WI38 (cell line): Measurements from ENCODE around the gene KIRREL1.

Experiments
- H3K4me3 ChIP-seq: 2 replicates; pipeline ENCODE4 v1.5.1; 2011; ENCODE audit warnings: low read depth, mild to moderate bottlenecking, control low read depth, low read length
- TF ChIP-seq, protein P1 (sequence below): IDR thresholded peaks from 2 replicates; pipeline ENCODE4 v1.5.1; 2012; ENCODE audit warnings: low read depth, mild to moderate bottlenecking, control low read depth, low read length

KIRREL1 gene

DNA sequence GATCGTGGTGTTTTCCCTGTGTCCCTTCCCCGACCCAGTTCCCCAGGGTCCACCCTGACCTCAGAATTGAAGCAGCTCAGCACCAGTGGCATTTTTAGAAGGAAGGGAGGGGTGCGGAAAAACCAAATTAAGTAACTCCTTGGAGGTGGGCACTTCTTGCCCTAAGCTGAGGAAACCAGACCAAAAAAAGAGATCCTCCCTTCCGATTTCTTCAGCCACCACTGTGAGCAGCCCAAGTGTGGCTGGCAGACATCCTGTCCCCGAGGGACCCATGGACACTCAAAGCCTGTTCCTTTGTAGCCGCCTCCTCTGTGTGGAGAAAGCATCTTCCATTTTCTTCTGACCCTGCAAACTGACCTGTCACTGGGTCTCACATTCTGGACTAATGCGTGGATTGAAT, 31.3 kb downstream of the KIRREL1 start:
- TF ChIP-seq, protein P1, sequence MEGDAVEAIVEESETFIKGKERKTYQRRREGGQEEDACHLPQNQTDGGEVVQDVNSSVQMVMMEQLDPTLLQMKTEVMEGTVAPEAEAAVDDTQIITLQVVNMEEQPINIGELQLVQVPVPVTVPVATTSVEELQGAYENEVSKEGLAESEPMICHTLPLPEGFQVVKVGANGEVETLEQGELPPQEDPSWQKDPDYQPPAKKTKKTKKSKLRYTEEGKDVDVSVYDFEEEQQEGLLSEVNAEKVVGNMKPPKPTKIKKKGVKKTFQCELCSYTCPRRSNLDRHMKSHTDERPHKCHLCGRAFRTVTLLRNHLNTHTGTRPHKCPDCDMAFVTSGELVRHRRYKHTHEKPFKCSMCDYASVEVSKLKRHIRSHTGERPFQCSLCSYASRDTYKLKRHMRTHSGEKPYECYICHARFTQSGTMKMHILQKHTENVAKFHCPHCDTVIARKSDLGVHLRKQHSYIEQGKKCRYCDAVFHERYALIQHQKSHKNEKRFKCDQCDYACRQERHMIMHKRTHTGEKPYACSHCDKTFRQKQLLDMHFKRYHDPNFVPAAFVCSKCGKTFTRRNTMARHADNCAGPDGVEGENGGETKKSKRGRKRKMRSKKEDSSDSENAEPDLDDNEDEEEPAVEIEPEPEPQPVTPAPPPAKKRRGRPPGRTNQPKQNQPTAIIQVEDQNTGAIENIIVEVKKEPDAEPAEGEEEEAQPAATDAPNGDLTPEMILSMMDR, result no peak
- no peak overlapping the region for H3K4me3 ChIP-seq

DNA sequence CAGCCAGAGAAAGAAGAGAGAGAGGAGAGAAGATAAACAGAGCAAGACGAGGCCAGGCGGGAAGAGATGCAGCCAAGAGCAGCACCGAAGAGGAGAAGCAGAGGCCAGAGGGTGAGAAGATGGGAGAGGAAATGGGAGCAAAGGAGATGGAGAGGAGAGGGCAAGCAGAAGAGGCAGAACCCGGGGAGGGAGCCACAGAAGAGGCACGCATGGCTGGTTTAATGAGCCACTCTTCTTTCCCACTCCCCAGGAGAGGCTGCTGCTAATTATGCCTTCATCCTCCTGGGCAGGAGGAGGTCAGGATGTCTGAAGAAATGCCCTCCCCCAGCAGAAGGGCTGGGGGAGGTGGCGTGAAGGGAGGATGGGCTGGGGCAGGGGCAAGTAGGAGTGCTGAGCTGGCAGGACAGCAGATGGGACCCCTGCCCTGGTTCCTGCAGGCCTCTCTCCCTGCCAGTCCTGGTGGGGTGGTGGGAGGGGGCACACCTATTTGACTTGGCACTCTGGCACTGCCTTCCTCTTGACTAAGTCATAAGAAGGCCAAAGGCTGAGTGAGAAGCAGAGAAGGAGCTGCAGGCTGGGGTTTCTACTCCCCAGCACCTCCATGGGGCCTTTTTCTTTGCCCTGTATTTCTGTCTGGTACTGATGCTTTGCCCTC, 32.3 kb downstream of the KIRREL1 start:
- H3K4me3 ChIP-seq, result no peak overlapping the region
- TF ChIP-seq, protein P1, result no peak

DNA sequence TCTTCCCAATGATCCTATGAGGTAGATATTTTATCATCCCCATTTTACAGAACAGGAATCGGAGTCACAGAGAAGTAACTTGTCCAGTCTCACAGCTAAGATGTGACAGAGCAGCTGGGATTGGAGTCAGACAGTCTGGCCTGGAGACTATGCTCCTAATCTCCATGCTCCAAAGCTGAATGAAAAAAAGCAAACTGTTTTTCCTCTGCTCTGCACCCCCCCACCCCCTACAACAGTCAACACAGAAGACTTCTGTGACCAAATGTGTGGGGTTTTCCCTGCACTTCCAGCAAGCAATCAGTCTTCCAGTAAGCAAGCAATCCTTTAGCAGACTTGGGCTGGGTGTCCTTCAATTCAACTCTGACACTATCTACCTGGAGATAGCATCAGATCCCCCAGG, 33.2 kb downstream of the KIRREL1 start:
- no peak overlapping the region for H3K4me3 ChIP-seq
- TF ChIP-seq, protein P1, result no peak

DNA sequence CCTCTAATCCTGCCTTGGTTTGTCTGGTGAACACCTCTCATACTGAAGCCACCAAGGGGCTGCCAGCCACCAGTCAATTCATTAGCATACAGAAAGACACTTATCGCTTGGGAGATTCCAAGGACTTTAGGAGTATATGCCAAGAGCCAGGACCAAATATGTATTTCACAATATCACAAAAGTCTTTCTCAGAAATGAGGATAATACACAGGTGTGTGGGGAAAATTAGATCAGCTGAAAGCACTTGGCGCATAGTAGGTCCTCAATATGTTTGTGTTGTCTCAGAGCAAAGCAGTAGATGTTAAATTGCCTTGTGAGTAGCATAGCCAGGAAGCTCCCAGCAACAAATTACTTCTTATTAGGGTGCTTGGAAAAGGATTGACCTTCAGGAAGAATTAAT, 34.1 kb downstream of the KIRREL1 start:
- no peak overlapping the region for H3K4me3 ChIP-seq
- TF ChIP-seq, protein P1, result no peak

- H3K4me3 ChIP-seq, result no peak overlapping the region
- TF ChIP-seq, protein P1, result no peak
Observed at GRCh38 chr1:158028969-158029368, 35.5 kb downstream of the KIRREL1 start.

- TF ChIP-seq, protein P1, result no peak
- no peak overlapping the region for H3K4me3 ChIP-seq
Observed at GRCh38 chr1:158035014-158035413, 41.6 kb downstream of the KIRREL1 start.

DNA sequence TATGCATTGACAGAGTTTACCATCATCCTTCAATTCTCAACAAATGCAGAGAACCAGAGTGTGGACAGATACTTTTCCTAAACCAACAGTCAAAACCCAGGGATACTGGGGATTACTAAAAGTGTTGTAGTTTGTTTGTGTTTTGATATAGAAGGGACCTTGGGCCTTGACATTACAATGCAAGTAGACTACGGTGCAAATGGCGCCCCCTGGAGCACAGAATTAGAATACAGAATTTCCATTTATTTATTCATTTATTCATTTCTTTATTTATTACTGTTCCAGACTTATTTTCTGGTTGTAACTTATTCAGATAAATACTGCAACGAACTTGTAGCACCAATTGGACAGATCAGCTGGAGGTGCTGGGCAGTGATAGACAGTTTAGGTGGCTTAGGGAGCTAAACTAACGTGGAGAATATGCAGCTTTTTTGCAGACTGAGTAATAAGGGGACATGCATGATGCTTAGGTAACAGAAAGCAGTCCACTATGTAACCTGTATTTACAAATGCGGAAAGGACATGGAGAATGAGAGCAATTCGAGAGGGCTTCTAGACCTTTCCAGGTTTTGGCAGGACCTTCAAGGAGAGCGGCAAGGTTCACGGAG, 42.6 kb downstream of the KIRREL1 start:
- TF ChIP-seq, protein P1, result peak; percentile 40; the same call in 1 of the 2 replicates
- H3K4me3 ChIP-seq, result no peak overlapping the region
